GM12875 (cell line): Measurements from ENCODE around the gene CCDC171.
"Not testable (repeated sequence)": the region's sequence is repeated elsewhere in the genome, so short reads cannot be mapped to it uniquely, and the experiment has no call there.

Experiments used
- H3K4me3 ChIP-seq: one replicate; pipeline ENCODE4 v1.5.1; 2011; ENCODE audit warnings: low read depth, low read length, control low read depth
- CTCF ChIP-seq: IDR thresholded peaks from 2 replicates; pipeline ENCODE4 v1.5.1; 2011; ENCODE audit warnings: low read depth, mild to moderate bottlenecking, control low read depth, inconsistent platforms, low read length, moderate library complexity, borderline replicate concordance; ENCODE audit not compliant: insufficient read depth

Gene CCDC171

DNA sequence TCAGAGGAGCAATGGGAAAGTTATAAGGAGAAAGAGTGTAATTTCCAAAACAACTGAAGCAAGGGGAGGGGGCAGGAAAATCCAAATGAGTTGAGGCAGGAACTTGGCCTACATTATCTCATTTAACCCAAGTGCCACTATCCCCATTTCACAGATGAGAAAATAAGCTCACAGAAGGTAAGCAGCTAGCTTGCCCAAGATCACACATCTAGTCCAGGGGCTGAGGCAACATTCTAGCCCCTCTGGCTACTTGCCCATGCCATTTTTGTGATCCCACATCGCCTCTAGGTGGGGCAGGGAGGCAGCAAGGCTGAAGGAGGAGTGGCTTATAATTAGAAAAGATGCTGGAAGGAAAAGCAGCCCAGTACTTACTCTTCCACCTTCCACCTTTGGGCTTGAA, 39.5 kb upstream of the CCDC171 start:
- no peak overlapping the region for H3K4me3 ChIP-seq
- 0 out of 2 replicates have a peak, but pooled peaks have one; percentile 15 for TF ChIP-seq CTCF

DNA sequence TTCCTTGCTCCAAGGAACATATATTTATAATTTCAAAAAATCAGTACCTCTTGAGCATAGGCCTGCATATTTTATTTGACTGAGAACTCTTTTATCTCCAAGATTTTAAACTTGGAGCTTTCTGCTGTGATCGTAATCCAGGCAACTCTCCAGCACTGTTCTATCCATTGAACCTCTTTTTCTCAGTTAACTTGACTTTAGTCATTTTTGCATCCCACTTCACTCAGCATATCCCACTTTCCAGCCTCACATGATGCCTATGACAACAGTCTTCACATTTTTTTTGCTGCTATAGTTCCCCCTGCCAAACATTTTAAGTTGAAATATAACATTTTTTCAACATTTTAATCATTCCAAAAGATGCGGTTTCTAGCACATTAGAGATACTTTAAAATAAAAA, 33.0 kb upstream of the CCDC171 start:
- H3K4me3 ChIP-seq = no peak overlapping the region
- no peak for TF ChIP-seq CTCF

- H3K4me3 ChIP-seq = no peak overlapping the region
- TF ChIP-seq CTCF = no peak
Measured at GRCh38 chr9:15521254-15521653, 31.6 kb upstream of the CCDC171 start.

DNA sequence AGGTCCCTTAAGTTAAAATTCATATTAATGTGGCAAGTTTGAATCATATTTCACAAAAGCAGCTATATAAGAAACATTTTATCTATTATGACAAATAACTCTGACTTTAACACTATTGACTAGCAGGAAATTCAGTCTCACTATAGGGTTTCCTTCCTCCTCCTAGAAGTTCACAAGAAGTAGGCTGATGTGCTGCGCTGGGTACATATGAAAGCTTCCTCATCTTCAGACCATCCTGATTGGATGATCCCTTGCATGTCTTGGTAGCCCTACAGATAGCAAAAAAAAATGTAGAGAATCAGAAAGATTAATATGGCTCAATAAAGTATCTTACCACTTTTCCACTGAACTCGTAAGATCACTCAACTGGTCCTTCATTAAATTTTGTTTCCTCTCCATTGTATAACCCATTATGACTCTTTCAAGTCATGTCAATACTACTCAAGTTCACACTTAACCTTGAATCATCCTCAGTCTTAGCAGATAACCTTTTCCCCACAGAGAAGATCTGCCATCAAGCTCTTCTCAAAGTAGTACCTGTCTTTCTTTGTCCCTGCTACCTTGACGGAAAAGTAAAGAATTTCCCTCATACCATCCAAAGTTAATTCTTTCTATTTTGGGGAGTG, 30.6 kb upstream of the CCDC171 start:
- no peak for TF ChIP-seq CTCF
- H3K4me3 ChIP-seq = no peak overlapping the region

DNA sequence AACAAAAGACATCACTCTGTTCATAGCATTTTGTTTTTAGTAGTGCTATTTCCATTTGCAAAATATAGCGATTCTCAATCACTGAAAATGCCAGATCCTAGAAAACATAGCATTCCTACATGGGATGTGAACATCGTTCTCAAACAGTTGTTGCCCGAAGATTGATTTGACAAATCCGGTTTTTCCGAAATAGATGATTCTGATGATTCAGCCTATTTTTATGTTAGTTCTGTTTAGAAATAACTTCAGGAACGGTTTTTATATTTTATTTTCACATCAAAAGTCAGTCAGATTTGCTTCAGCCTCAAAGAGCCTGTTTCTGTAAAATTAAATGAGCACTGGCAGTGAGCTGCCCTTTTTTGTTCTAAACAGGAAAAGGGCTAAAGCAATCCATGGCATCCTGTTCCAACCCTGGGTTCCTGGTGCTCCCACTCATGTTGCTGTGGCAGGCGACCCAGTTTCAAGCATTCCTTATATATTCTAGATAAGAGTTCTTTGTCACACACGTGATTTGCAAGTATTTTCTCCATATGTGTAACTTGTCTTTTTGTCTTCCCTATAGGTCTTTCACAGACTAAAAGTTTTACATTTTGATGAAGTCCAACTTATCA, 27.9 kb upstream of the CCDC171 start:
- no peak overlapping the region for H3K4me3 ChIP-seq
- no peak for TF ChIP-seq CTCF

DNA sequence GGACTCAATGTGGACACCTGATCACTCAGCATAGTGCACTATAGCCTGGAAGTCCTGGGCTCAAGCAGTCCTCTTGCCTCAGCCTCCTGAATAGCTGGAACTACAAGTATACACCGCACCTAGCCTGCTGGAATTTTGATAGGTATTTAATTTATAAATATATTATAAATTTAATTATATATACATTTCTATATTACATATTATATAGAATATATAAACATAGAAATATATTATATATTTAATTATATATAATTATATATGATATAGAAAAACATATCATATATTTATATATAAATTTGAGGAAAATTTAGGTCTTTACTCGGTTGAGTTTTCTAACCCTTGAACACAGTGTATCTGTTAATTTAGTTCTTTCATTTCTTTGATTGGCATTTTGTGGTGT, 26.9 kb upstream of the CCDC171 start:
- H3K4me3 ChIP-seq = no peak overlapping the region
- TF ChIP-seq CTCF = no peak

DNA sequence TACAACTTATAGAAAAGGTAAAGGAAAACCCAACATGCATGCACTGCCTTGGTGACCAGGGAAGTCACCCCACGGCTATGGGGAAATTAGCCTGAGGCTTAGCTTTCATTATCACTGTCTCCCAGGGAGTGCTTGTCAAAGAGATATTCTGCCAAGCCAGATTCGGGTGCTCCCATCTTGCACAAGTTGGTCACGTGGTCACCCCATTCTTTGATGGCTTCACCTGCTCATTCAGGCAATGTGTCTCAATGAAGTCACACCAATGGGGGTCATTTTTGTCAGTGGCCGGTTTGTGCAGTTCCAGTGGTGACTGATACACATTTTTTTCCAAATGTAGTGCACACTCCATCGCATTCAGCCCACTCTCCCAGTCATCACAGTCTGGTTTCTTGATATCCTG, 25.8 kb upstream of the CCDC171 start:
- not testable (repeated sequence) for H3K4me3 ChIP-seq
